Loucy (cell line): ENCODE measurements around the gene CHDH.

Source experiments
- CTCF ChIP-seq: fragments of 200-600 bp; sonication (generic); conservative IDR thresholded peaks from 2 replicates; pipeline ENCODE4 v1.5.1; 2014; ENCODE audit warnings: mild to moderate bottlenecking, antibody characterized with exemption, low read length
- EZH2phosphoT487 ChIP-seq: fragments of 200-600 bp; IDR thresholded peaks from 2 replicates; pipeline ENCODE4 v1.6.1; 2018; ENCODE audit warnings: antibody characterized with exemption, mild to moderate bottlenecking, moderate library complexity, borderline replicate concordance

GRCh38 chr3:53815651-53816050 is 30.6 kb downstream of the CHDH start:
- TF ChIP-seq CTCF (no peak), EZH2phosphoT487 (no peak)
